ENCODE results near the gene HSD17B12.

Gene HSD17B12

GRCh38 chr11:43812471-43812870 is 131.9 kb downstream of the HSD17B12 start:
- no peak for DNase-seq

- no peak for DNase-seq
Measured at GRCh38 chr11:43818220-43818619, 137.7 kb downstream of the HSD17B12 start.

GRCh38 chr11:43819926-43820325 is 139.4 kb downstream of the HSD17B12 start:
- no peak for DNase-seq

- no peak for DNase-seq
Measured at GRCh38 chr11:43823316-43823715, 142.8 kb downstream of the HSD17B12 start.

- DNase-seq = no peak
Measured at GRCh38 chr11:43823851-43824250, 143.3 kb downstream of the HSD17B12 start.

- DNase-seq = no peak
Measured at GRCh38 chr11:43825217-43825816, 144.8 kb downstream of the HSD17B12 start.

- peak; percentile 39 for DNase-seq
Measured at GRCh38 chr11:43830928-43831440, 150.4 kb downstream of the HSD17B12 start.

GRCh38 chr11:43832536-43832935 is 152.0 kb downstream of the HSD17B12 start:
- no peak for DNase-seq

GRCh38 chr11:43833657-43834073 is 153.1 kb downstream of the HSD17B12 start:
- DNase-seq = no peak

- no peak for DNase-seq
Measured at GRCh38 chr11:43834286-43834685, 153.7 kb downstream of the HSD17B12 start.

GRCh38 chr11:43835104-43835503 is 154.6 kb downstream of the HSD17B12 start:
- DNase-seq = no peak

GRCh38 chr11:43837879-43838278 is 157.3 kb downstream of the HSD17B12 start:
- no peak for DNase-seq

GRCh38 chr11:43842021-43842420 is 161.5 kb downstream of the HSD17B12 start:
- no peak for DNase-seq

GRCh38 chr11:43845816-43846215 is 165.3 kb downstream of the HSD17B12 start:
- DNase-seq = no peak

GRCh38 chr11:43852057-43852636 is 171.6 kb downstream of the HSD17B12 start:
- DNase-seq = peak; percentile 31

GRCh38 chr11:43853781-43854180 is 173.2 kb downstream of the HSD17B12 start:
- no peak for DNase-seq

- no peak for DNase-seq
Measured at GRCh38 chr11:43856993-43857392, 176.5 kb downstream of the HSD17B12 start.

- no peak for DNase-seq
Measured at GRCh38 chr11:43861141-43861540, 180.6 kb downstream of the HSD17B12 start.

- no peak for DNase-seq
Measured at GRCh38 chr11:43866520-43866919, 186.0 kb downstream of the HSD17B12 start.

GRCh38 chr11:43866969-43867368 is 186.4 kb downstream of the HSD17B12 start:
- no peak for DNase-seq

GRCh38 chr11:43868852-43869567 is 188.5 kb downstream of the HSD17B12 start:
- DNase-seq = peak; percentile 84

GRCh38 chr11:43871051-43871450 is 190.5 kb downstream of the HSD17B12 start:
- no peak for DNase-seq

GRCh38 chr11:43872995-43873394 is 192.5 kb downstream of the HSD17B12 start:
- no peak for DNase-seq

- DNase-seq = no peak
Measured at GRCh38 chr11:43874078-43874477, 193.5 kb downstream of the HSD17B12 start.
